GM19193 (cell line): ENCODE results near the gene KCNJ12.

Experiments used
- POLR2A ChIP-seq: IDR thresholded peaks from 4 replicates; pipeline ENCODE4 v1.6.1; 2011; ENCODE audit not compliant: insufficient read depth, insufficient read length; ENCODE audit errors: extremely low read depth

KCNJ12 gene

DNA sequence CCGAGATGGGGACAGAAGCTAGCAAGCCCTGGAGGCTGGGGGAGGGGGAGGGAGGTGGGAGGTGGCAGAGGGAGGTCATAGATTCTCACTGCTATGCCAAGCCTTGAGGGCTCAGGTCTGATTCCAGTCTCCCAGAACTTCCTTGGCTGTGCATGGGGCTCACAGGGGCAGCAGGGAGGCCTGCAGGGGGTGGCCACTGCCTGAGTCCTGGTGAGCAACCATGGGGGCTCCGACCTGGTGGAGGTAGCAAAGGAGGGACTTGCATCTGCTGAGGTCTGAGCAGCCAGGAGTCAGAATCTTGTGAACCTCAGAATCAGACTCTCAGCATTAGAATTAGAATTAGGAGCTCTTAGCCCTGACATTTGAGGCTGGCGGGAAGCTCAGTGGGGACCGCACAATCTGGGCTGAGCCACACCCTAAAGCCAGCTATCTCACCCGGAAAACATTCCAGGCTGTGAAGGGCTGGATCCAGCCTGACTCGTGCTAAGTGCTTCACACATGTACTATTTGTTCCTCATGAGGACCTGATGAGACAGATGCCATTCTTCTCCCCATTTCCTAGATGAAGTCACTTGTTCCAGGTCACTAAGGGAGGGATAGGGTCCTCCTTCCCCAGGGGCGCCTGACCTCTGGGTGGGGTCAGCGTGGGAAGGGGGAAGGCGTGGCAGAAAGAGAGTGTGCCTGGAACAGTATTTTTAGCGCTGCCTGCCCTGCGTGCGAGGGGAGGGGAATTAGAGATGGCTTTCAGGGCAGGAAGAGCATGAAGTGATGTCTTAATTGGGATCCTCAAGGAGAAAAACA, 17.3 kb upstream of the KCNJ12 start:
- TF ChIP-seq POLR2A, result no peak

- no peak for TF ChIP-seq POLR2A
Observed at GRCh38 chr17:21359483-21359840, 16.7 kb upstream of the KCNJ12 start.

DNA sequence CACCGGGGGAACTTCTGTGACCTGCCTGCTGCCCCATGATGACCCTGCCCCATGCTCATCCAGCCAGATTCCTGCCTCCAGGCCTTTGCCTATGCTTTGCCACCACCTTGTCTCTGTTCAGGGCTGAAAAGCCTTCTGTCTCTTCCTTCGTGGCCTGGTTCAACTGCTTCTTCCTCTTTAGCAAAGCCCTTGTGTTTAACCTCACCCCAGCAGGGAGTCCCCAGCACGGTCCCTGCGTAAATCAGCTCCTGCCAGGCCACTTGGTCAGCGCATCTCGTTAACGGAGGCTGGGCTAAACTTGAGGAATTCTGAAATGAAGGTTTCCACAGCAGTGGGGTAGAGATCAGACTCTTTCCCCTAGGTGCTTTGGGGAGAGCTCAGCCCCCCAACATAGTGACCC, 16.1 kb upstream of the KCNJ12 start:
- no peak for TF ChIP-seq POLR2A

- TF ChIP-seq POLR2A, result no peak
Observed at GRCh38 chr17:21361020-21361809, 14.9 kb upstream of the KCNJ12 start.

- no peak for TF ChIP-seq POLR2A
Observed at GRCh38 chr17:21362331-21362931, 13.7 kb upstream of the KCNJ12 start.

- no peak for TF ChIP-seq POLR2A
Observed at GRCh38 chr17:21363776-21364642, 12.1 kb upstream of the KCNJ12 start.

GRCh38 chr17:21365016-21365415, 11.1 kb upstream of the KCNJ12 start:
- TF ChIP-seq POLR2A, result no peak

DNA sequence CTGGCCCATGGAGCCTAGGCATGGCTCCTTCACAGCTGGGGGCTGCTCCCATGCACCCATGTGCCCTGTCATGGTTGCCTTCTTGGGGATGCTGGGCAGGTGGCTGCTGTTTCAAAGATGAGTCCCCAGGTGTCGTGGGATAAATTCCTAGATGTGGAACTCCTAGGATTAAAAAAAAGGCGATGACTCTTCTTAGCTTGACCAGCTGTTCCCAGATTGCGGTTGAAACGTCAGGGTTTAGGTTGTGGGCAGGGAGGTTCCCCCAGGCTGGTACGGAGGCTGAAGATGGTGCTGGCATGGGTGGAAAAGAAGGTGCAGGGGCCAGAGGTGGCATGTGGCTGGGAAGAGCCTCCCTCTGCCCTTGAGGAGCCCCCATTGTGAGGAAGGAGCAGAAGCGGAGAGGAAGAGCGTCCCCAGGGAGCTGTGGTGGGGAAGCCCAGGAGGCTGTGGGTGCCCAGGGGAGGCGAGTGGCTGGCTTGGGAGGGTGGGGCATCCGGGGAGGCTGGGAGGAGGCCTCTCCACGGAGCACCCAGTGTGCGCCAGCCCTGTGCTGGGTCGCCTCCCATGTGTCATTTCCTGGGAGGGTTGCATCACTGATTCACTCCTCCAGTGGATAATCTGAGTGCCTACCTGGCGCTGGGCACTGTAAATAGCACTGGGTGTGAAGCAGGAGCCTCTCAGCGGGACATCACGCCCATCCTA, 7.5 kb upstream of the KCNJ12 start:
- no peak for TF ChIP-seq POLR2A

- TF ChIP-seq POLR2A, result no peak
Observed at GRCh38 chr17:21369395-21369794, 6.8 kb upstream of the KCNJ12 start.

GRCh38 chr17:21370430-21370829, 5.7 kb upstream of the KCNJ12 start:
- no peak for TF ChIP-seq POLR2A

GRCh38 chr17:21371511-21372081, 4.6 kb upstream of the KCNJ12 start:
- no peak for TF ChIP-seq POLR2A

DNA sequence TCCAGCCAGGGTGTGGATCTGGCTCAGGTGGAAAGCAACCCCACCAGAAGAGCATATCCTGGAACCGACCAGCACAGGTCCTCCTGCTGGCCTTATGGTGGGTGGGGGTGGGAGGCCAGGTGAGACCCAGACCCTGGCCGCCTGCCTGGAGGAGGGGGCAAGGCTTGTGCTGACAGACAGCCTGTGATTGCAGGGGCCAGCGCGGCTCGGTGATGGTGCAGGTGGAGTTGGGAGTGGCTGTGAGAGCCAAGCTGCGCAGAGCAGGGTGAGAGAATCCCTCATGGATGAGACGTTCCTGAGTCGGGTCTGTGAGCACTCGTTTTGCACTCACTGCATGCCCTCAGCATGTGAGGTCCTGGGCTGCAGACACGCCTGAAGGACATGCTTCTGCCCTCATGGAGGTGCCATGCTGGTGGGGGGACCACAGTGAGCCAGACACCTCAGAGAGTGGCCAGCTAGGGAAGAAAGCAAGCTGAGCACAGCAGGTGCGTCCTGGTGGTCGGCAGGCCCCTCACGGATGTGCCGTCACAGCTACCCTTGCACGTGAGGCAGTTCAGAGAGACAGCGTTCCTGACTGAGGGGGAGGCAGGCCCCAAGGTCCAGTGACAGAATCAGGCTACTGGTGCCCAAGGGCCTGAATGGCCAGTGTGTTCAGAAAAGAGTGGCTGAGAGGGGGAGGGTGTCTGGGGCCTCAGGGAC, 3.8 kb upstream of the KCNJ12 start:
- no peak for TF ChIP-seq POLR2A

DNA sequence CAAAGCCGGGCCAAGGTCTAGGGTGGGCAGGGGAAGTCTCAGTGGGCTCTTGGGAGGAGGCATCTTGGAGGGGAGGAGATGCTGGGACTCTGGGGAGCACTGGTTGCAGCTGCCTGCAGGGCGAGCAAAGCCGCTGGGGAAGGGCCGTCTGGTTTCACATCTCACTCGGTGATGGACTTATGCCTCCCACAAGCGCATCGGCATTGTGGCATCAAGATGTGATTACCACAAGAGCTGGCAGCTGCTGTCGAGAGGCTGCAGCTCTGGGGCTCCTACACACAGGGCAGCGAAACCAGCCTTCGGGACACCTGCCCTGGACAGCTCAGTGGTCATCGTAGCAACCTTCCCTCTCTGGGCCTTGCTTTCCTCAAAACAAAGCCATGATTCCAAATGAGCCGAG, 3.1 kb upstream of the KCNJ12 start:
- TF ChIP-seq POLR2A, result no peak
